ENCODE results near the gene IFNL1. TPM values are rescaled to one million over a fixed set of nuclear protein-coding genes. Genes with fewer than 3 reads are reported as not detected.

The IFNL1 gene
- total RNA-seq, 1 experiment from 2014 or later, result 1.0 TPM

DNA sequence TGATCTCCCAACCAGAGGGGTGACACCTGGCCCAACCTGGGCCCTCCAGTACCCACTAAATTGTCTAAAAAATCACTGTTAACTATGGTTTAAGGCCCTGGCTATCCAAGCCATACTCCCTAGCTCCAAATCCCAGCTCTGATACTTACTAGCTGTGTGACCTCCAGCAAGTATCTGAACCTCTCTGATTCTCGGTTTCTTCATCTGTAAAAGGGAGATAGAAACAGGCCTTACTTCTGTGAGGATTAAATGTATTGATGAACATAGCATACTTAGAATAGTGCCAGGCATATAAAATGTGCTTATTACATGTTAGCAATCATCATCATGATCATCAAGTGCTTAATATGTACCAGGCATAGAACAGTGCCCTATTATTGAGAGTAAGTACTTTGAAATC, 19.7 kb downstream of the IFNL1 start:
- H3K27ac Mint-ChIP-seq (ENCODE audit: unreplicated experiment), result no peak overlapping the region
- TF ChIP-seq, protein P1, sequence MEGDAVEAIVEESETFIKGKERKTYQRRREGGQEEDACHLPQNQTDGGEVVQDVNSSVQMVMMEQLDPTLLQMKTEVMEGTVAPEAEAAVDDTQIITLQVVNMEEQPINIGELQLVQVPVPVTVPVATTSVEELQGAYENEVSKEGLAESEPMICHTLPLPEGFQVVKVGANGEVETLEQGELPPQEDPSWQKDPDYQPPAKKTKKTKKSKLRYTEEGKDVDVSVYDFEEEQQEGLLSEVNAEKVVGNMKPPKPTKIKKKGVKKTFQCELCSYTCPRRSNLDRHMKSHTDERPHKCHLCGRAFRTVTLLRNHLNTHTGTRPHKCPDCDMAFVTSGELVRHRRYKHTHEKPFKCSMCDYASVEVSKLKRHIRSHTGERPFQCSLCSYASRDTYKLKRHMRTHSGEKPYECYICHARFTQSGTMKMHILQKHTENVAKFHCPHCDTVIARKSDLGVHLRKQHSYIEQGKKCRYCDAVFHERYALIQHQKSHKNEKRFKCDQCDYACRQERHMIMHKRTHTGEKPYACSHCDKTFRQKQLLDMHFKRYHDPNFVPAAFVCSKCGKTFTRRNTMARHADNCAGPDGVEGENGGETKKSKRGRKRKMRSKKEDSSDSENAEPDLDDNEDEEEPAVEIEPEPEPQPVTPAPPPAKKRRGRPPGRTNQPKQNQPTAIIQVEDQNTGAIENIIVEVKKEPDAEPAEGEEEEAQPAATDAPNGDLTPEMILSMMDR (IDR thresholded peaks at IDR 0.05; ENCODE audit: unreplicated experiment), result no peak
- no peaks in the 10 kb centered on the region for H3K9me3 Mint-ChIP-seq (ENCODE audit: low read depth, unreplicated experiment)
- intact Hi-C loops (cut with micrococcal nuclease; ENCODE audit: unreplicated experiment), result no loop called here
- H3K36me3 Mint-ChIP-seq (ENCODE audit: insufficient read depth, unreplicated experiment), result peaks cover 20% of the 10 kb centered on the region
- peaks cover 23% of the 10 kb centered on the region for H3K27me3 Mint-ChIP-seq (ENCODE audit: unreplicated experiment)
- no TSS peak for BruUV-seq (replicated peaks)
- CTCF ChIA-PET, result no interaction called here
- DNase-seq, result no peak
- H3K4me1 Mint-ChIP-seq (ENCODE audit: low read depth, unreplicated experiment), result peaks cover 18% of the 10 kb centered on the region
- no peak overlapping the region for H3K4me3 Mint-ChIP-seq (ENCODE audit: low read depth, unreplicated experiment)

DNA sequence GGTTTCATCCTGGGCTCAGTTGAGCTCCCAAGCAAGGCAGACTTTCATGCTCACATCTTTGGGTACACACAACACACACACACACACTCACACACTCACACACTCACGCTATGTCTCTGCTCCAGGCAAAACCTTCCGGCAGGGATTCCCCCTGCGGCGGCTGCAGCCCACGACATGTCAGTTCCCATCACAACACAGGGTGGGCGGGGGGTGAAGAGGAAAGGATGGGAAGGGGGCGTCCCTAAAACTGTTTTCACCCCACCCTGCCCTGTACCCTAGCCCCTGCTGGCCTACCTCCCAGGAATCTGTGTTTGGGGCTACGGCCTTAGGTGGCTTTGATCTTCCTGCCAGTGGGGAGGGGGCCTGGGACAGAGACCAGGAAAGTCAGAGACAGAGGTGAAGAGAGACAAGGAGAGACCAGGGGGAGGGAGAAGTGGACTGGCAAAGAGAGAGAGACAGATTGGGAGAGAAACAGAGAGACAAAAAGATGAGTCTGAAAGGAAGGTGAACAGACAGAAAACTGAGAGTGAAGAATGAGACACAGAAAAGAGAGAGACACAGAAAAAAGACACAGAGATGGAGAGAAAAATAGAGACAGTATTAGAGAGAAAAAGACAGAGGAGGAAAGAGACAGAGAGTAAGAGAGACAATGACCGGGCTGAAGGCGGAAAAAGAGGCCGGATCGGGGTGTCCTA, 20.6 kb downstream of the IFNL1 start:
- TF ChIP-seq, protein P1 (IDR thresholded peaks at IDR 0.05; ENCODE audit: unreplicated experiment), result no peak
- Mint-ChIP-seq H3K36me3 (ENCODE audit: insufficient read depth, unreplicated experiment) (peaks cover 28% of the 10 kb centered on the region), H3K9me3 (ENCODE audit: low read depth, unreplicated experiment) (no peaks in the 10 kb centered on the region), H3K4me3 (ENCODE audit: low read depth, unreplicated experiment) (no peak overlapping the region), H3K4me1 (ENCODE audit: low read depth, unreplicated experiment) (peaks cover 18% of the 10 kb centered on the region), H3K27ac (ENCODE audit: unreplicated experiment) (no peak overlapping the region), H3K27me3 (ENCODE audit: unreplicated experiment) (peaks cover 32% of the 10 kb centered on the region)
- BruUV-seq (replicated peaks), result no TSS peak
- intact Hi-C loops (cut with micrococcal nuclease; ENCODE audit: unreplicated experiment), result no loop called here
- no peak for DNase-seq
- CTCF ChIA-PET, result no interaction called here

DNA sequence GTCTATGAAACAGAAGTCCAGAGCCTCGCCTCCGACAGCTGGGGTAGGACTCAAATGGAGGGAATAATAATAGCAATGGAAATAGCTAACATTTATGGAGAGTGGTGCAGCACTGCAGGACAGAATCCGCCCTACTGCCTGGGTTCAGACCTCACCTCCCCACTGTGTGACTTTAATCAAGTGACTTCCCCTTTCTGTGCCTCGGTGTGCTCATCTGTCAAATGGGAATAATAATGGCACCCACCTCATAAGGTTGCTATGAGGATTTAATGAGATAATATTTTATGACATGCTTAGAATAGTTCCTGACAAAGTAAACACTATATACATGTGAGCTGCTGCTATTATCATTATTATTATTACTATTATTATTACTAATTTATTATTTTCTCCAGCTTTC, 21.3 kb downstream of the IFNL1 start:
- Mint-ChIP-seq H3K4me1 (ENCODE audit: low read depth, unreplicated experiment) (peaks cover 18% of the 10 kb centered on the region), H3K27ac (ENCODE audit: unreplicated experiment) (no peak overlapping the region), H3K9me3 (ENCODE audit: low read depth, unreplicated experiment) (no peaks in the 10 kb centered on the region), H3K36me3 (ENCODE audit: insufficient read depth, unreplicated experiment) (peaks cover 29% of the 10 kb centered on the region), H3K27me3 (ENCODE audit: unreplicated experiment) (peaks cover 39% of the 10 kb centered on the region), H3K4me3 (ENCODE audit: low read depth, unreplicated experiment) (no peak overlapping the region)
- intact Hi-C loops (cut with micrococcal nuclease; ENCODE audit: unreplicated experiment), result no loop called here
- CTCF ChIA-PET, result no interaction called here
- no peak for DNase-seq
- TF ChIP-seq, protein P1 (IDR thresholded peaks at IDR 0.05; ENCODE audit: unreplicated experiment), result no peak
- BruUV-seq (replicated peaks), result no TSS peak

DNA sequence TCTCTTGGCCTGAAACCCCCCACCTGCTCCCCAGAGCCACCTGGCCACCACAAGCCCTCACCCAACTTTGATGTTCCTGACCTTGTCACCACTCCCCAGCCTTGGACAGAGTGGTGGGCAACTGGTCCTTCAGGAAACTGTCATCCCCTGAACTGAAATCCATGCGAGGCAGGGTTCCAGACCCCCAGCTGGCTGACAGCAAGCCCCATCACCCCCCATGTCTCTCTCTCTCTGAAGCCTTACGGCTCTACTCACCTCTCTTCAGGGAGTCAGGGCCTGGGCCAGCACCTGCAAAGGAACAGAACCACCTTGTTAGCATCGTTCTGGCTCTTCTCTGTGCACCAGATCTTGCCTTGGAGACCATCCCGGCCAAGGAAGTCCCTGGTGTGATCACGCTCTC, 21.9 kb downstream of the IFNL1 start:
- intact Hi-C loops (cut with micrococcal nuclease; ENCODE audit: unreplicated experiment), result no loop called here
- Mint-ChIP-seq H3K27ac (ENCODE audit: unreplicated experiment) (no peak overlapping the region), H3K4me3 (ENCODE audit: low read depth, unreplicated experiment) (no peak overlapping the region), H3K9me3 (ENCODE audit: low read depth, unreplicated experiment) (no peaks in the 10 kb centered on the region), H3K36me3 (ENCODE audit: insufficient read depth, unreplicated experiment) (peaks cover 29% of the 10 kb centered on the region), H3K27me3 (ENCODE audit: unreplicated experiment) (peaks cover 45% of the 10 kb centered on the region), H3K4me1 (ENCODE audit: low read depth, unreplicated experiment) (peaks cover 18% of the 10 kb centered on the region)
- TF ChIP-seq, protein P1 (IDR thresholded peaks at IDR 0.05; ENCODE audit: unreplicated experiment), result no peak
- no peak for DNase-seq
- CTCF ChIA-PET, result no interaction called here
- BruUV-seq (replicated peaks), result no TSS peak
